ENCODE measurements around the gene JAKMIP3. TPM values are rescaled to one million over a fixed set of nuclear protein-coding genes. Genes with fewer than 3 reads are reported as not detected.

The JAKMIP3 gene
- total RNA-seq, 1 experiment from 2014 or later, result 0.03 TPM

DNA sequence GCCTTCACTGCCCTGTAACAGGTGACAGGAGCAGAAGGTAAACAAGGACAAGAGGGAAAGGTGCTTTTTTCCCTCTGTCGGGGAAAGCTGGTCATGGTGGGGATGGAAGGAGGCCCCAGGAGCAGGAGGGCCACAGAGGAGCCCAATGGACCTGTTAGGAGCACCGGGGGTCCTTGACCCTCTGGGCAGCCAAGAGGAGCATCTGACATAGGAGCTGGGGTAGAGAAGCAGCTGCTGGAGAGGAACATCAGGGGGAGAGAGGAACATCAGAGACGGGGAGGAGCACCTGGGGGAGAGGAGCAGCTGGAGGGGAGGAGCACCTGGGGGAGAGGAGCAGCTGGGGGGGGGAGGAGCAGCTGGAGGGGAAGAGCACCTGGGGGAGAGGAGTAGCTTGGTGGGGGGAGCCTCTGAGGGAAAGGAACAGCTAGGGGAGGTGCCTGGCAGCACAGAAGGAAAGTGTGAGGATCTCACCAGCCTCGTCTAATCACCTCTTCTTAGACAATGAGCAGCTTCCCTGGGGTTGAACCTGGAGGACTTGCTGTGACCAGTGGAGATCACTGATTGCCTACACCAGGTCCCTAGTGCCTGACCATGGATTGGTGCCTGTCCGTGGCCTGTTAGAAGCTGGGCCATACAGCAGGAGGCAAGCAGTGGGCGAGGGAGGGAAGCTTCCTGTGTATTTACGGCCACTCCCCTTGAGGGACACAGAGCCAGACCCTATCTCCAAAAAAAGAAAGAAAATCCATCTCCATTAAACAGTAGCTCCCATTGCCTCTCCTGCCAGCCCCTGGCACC lies 37.6 kb downstream of the JAKMIP3 start:
- no peak for DNase-seq (ENCODE audit: low read depth, low spot score)
- in situ Hi-C loops (cut with HindIII; ENCODE audit: low pct_unique_long_range_greater_than_20kb, low sequenced_read_pairs), result no loop called here

DNA sequence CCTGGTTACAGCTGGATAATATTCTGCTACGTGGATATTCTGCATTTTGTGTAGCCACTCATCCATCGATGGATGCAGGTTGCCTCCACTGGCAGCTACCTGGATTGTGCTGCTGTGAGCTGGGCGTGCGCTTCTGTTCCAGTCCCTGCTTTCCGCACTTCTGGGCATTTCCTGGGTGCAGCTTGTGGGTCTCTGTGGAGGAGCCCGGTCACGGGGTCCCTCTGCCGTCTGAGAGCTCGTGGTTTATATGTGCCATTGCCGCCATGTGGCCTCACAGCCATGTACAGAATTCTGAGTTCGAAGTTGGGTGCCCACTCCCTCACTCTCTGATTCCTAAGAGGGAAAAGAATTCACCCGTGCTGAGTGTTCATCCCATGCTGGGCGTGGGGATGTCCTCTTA lies 38.3 kb downstream of the JAKMIP3 start:
- DNase-seq (ENCODE audit: low read depth, low spot score), result no peak
- in situ Hi-C loops (cut with HindIII; ENCODE audit: low pct_unique_long_range_greater_than_20kb, low sequenced_read_pairs), result no loop called here

DNA sequence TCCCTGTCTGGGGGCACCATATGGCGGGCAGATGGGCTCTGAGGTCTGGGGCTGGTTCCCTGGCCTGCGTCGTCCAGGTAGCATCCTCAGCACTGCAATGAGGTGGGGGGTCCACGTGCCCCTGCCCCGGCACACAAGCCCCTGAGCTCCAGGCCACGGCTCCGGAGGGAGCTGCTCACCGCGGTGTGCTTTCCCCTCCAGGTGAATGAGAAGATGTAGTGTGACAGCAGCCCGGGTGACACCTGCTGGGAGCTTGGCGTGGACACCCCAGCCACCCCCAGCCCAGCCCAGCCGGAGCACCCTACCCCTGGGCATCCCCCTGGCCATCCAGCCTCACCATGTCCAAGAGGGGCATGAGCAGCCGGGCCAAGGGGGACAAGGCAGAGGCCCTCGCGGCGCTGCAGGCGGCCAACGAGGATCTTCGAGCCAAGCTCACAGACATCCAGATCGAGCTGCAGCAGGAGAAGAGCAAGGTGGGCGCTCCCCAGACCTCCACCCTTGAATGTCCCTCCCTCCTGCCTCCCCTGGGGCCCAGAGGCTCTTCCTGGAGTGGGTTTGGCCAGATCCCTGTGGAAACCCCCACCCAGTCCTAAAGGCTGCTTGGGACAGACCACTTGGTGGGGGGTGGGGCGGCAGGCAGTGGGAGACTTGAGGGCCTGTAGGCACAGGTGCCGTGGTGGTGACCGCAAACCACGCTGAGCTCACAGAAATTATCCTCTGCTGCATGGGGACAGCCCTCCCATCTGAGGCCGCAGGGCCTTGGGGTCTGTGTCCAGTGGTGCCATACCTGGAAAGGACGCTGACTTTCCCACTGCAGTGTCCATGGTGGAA lies 38.9 kb downstream of the JAKMIP3 start:
- in situ Hi-C loops (cut with HindIII; ENCODE audit: low pct_unique_long_range_greater_than_20kb, low sequenced_read_pairs), result no loop called here
- DNase-seq (ENCODE audit: low read depth, low spot score), result no peak

DNA sequence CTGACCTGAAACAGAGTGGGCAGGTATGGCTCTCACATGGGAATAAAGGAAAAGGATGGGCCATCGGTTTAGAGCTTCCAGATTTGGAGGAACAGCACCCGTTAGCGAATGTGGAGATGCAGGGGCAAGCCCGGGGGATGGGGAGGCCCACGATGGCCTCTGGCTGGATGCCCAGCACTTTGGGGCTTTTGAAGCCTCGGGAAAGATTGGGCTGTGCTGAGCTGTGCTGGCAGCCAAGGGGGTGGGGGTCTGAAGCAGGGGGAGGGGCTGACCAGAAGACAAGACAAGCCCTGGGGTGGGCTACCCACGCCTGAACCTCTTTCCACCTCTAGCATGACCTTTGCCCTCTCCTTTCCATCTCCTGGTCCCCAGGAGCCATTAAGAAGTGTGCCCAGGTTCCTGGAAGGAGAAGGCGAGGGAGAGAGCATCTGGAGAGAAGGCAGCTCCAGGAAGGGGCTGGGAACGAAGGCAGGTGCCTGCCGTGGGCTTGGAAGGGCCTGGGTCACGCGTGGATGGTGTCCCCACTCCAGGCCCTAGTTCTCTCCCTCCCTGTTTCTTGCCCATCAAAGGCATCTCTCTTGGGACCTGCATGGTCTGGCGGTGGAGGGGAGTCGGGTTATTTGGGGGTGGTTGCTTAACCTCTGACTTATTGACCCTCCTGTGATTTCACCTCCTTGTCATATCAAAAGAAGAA lies 39.7 kb downstream of the JAKMIP3 start:
- in situ Hi-C loops (cut with HindIII; ENCODE audit: low pct_unique_long_range_greater_than_20kb, low sequenced_read_pairs), result no loop called here
- DNase-seq (ENCODE audit: low read depth, low spot score), result no peak

DNA sequence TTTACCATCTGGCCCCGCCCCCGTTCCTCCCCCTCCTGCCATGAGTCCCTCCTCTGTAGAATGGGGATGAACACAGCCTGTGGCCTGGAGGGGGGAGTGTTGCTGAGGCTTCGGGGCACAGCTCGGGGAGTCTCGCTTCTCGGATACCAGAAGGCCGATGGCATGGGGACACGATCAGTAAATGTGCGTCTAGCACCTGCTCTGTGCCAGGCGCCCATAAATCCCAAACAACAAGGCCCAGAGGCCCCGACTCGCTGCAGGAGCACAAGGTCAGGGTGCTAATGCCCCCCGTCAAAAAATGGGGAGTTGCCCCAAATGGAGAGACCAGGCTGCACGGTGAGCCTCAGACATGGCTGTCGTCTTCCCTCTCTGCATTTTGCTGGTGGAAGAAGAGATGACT lies 40.7 kb downstream of the JAKMIP3 start:
- in situ Hi-C loops (cut with HindIII; ENCODE audit: low pct_unique_long_range_greater_than_20kb, low sequenced_read_pairs), result no loop called here
- DNase-seq (ENCODE audit: low read depth, low spot score), result no peak

DNA sequence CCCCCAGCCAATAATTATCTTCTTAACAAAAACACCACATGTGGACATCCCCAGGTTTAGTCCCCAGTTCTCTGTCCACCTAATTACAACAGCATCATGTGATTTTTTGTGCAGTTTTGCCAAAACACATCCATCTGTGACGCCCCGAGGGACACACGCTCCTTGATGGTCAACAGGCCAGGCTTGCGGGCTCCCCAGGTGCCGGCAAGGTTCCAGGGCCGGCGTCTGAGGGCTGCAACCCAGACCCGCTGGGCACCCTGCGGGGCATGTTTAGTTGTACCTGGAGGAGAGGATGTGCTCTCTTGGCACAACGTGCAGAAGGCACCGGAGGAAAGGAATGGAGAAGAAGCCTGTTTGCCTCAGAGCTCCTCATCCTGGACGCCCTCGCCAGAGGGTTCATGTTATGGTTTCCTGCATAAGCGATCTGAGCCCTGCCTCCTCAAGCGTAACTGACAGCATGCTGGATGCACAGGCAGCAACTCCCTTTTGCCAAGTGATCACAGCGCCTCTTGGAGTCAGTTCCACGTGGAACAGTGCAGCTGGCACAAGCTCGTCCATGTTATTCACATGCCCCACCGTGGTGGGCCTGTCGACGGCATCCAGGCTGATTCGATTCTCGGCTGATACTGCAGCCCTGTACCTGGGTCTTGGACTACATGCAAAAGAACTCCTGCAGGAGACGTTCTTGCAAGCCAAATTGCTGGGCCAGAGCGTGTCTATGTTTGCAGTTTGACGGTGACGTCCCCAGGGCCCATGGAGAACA lies 41.6 kb downstream of the JAKMIP3 start:
- in situ Hi-C loops (cut with HindIII; ENCODE audit: low pct_unique_long_range_greater_than_20kb, low sequenced_read_pairs), result no loop called here
- DNase-seq (ENCODE audit: low read depth, low spot score), result no peak

DNA sequence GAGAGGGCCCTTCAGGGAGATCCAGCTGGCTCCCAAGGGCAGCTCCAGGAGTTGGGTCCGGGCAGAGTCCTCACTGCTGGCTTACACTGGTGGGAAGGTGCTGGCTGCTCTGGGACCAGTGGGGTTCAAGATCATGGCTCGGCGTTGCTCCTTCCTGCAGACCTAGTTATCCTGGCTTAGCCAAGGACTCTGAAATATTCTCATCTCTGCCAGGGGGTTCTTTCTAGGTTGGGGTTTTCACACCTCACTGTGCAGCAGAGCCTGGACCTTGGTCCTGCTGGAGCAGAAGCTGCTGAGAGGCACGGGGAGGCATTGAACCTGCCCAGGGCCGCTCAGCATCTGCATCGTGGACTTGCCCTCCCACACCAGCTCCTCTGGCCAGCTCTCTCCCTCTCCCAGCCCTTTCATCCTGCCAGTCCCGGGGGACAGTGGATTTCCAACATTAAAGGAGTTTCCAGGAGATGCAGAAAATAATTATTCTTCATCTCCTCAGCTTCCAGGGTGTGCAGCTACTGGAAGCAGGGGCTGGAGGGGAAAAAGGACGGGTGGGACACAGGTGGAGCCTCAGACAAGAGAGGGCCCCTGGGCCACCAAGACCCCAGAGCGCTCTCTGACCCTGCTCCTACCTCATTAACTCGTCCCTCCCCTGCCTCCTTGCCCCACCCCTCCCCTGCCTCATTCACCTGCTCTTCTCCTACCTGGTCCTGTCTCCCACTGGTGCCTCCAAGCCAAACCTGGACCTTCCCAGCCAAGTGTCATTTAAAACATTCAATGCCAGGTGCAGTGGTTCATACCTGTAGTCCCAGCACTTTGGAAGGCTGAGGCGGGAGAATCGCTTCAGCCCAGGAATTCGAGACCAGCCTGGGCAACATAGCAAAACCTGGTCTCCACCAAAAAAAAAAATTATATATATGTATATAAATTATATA lies 42.5 kb downstream of the JAKMIP3 start:
- in situ Hi-C loops (cut with HindIII; ENCODE audit: low pct_unique_long_range_greater_than_20kb, low sequenced_read_pairs), result no loop called here
- DNase-seq (ENCODE audit: low read depth, low spot score), result no peak

DNA sequence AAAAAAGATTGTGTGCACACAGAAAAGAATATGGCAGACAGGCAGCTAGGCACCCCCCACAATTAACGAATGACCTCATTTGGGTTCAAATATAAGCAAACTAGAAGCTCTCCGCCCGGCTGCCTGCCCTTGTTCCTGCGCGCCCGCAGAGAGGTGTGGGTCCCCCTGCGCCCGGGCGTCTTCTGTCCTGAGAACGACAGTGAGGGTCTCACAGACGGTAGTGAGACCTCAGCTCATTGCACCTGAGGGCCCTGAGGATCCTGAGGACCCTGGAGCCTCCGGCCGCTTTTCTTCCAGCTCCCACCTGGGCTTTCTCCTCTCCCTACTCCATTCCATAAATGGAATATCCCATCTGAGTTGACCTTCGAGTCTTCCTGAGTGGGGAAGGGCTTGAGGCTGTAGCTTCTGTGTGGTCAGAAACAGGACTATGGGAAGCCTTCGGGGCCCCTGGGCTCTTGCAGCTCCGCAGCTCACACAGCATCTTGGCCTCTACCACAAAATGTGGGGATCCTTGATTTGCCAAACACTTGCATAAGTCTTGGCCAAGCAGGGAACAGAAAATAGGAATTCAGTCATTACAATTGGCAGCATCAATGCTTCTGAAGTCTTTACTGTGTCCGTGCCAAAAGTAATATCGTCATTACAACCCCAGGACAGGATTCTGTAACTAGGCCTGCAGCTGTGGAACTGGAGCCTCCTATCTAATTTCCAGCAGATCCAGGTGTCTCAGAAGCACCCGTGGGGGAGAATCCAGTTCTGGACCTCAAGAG lies 43.8 kb downstream of the JAKMIP3 start:
- in situ Hi-C loops (cut with HindIII; ENCODE audit: low pct_unique_long_range_greater_than_20kb, low sequenced_read_pairs), result no loop called here
- DNase-seq (ENCODE audit: low read depth, low spot score), result no peak

DNA sequence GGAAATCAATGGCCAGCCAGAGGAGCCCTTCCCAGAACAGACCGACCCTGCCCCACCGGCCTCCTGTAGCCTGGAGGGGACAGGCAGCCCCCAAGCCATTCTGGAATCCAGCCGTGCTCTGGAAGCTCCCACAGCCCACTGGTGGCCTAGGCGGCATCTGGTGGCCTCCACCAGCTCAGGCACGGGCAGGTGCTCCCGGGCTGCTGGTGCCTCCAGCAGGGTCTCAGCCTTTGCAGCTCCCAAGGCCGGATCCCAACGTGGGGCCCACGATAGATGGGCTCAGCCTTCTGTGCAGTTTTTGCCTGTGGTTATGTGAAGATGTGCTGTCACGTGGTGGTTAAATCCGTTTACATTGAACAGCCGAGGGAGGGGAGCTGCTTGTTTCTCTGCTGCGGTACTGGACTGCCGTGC lies 44.4 kb downstream of the JAKMIP3 start:
- no peak for DNase-seq (ENCODE audit: low read depth, low spot score)
- in situ Hi-C loops (cut with HindIII; ENCODE audit: low pct_unique_long_range_greater_than_20kb, low sequenced_read_pairs), result no loop called here

DNA sequence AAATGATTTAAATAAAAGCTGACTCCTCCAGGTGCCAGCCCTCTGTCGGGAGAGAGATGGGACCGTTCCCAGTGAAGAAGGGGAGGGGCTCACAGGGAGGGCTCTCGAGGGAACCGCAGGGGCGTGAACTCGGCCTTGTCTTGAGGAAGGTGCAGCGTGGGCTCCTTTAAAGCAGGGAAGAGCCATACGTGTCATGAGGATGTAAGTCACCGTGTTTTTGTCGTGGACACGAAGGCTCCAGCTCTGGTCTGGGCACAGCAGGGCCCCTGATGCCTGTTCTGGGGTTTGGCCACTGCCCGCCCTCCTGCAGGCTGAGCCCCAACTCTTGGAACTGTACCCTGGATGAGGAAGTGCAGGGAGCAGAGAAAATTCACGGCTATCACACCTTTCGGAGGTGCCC lies 45.0 kb downstream of the JAKMIP3 start:
- in situ Hi-C loops (cut with HindIII; ENCODE audit: low pct_unique_long_range_greater_than_20kb, low sequenced_read_pairs), result no loop called here
- no peak for DNase-seq (ENCODE audit: low read depth, low spot score)

DNA sequence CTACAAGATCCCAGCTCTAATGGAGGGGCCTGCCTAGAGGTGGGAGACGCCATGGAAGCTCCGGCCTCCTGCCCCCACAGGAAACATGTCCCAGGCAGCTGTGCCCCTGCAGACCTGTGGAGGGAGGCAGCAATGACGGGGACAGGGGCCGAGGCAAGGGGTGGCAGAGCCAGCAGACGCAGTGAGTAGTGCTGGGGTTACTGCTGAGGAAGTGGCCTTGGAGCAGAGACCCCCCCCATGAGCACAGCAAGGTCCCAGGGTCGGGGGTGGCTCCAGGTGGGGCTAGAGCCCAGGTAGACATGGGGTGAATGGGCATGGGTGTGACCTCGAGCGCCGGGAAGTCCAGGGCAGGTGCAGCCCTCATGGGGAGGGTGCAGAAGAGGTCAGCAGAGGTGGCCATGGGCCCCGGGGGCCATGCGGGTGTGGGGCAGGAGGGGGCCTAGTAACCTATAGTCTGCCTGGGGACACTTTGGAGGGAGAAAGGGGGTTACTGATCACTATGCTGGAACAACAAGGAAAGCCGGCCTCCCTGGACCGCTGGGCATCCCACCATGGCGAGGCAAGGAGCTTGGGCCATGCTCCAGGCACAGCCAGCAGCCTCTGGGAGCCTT lies 45.5 kb downstream of the JAKMIP3 start:
- DNase-seq (ENCODE audit: low read depth, low spot score), result no peak
- in situ Hi-C loops (cut with HindIII; ENCODE audit: low pct_unique_long_range_greater_than_20kb, low sequenced_read_pairs), result no loop called here

DNA sequence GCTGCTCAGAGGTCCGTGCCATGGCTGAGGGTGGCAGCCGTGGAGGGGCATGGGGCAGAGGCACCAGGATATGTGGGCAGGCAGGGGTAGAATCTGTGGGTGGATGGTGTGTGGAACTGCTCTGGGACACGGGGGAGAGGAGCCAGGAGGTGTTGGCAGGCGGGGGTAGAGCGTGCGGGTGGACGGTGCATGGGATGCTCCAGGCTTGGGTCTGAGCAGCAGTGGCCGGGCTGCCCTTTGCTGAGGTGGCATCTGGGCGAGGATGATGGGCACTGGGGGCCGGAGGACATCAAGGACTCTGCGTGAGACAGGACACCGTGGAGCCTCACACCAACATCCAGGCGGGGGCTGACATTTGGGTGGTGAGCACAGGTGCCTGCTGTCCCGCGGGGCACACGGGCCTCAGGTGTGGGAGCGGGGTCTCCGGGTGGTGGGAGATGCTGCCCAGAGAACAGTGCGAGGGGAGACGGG lies 46.2 kb downstream of the JAKMIP3 start:
- in situ Hi-C loops (cut with HindIII; ENCODE audit: low pct_unique_long_range_greater_than_20kb, low sequenced_read_pairs), result no loop called here
- no peak for DNase-seq (ENCODE audit: low read depth, low spot score)

DNA sequence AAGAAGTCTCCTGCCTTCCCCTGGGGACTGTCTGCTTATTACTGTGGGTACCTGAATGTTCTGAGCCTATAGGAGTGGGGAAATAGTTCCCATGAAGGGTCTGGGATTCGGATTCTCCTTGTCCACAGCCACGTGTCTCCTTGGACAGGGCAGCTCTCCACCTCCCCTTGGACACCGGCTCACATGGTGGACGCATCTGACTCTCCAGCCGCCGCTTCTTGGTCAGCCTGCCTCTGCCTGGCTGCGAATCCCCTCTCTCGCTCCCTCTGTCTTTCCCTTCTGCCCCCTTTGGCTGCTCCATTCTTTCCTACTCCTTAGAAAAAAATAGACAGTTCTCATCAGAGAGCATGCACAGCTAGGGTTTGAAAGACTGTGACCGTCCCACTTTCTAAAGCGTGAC lies 46.9 kb downstream of the JAKMIP3 start:
- in situ Hi-C loops (cut with HindIII; ENCODE audit: low pct_unique_long_range_greater_than_20kb, low sequenced_read_pairs), result no loop called here
- DNase-seq (ENCODE audit: low read depth, low spot score), result no peak

DNA sequence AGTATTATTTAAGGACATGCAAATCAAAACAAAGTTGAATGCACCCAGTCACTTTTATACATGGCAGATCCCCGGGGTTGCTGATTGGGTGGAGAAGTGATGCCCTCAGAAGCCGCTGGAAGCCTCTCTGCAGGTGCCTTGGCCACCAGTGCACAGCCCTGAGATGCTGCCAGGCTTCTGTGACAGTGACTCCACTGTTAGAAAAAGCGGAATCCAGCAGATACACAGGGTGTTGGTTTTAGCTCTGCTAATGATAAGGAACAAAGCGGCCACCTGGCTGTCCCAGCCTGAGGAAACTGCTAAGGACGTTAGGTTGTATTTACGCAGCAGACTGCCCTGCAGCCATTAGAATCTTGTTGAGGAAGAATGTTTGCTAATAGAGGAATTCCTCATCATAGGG lies 47.5 kb downstream of the JAKMIP3 start:
- in situ Hi-C loops (cut with HindIII; ENCODE audit: low pct_unique_long_range_greater_than_20kb, low sequenced_read_pairs), result no loop called here
- DNase-seq (ENCODE audit: low read depth, low spot score), result no peak

DNA sequence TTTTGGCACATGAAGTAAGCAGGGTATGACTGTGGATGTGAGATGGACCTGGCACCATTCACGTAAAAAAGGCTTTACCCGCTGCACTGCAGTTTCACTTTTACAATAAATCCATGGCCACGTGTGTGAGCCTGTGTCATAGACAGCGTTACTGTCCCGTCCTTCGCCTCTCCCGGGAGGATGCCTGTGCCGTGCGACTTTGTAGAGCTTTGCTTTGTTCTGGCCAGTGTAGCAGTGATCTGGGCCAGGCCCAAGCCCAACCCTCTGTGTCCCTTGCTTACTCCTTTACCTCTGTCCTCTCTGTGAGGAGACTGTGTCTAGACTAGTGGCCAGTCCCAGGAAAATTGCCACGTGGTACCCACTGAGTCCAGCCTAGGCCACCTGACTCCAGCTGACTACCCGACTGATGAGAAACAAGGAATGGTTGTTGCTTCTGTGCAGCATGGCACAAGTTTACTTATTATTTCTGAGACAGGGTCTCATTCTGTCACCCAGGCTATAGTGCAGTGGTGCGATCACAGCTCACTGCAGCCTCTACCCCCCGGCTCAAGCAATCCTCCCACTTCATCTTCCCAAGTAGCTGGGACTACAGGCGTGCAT lies 48.1 kb downstream of the JAKMIP3 start:
- in situ Hi-C loops (cut with HindIII; ENCODE audit: low pct_unique_long_range_greater_than_20kb, low sequenced_read_pairs), result no loop called here
- no peak for DNase-seq (ENCODE audit: low read depth, low spot score)
